Neuron (in vitro differentiated cells): Measurements from ENCODE around the gene PEX16.
"Not testable (repeated sequence)": the region's sequence is repeated elsewhere in the genome, so short reads cannot be mapped to it uniquely, and the experiment has no call there.

Experiments used
- H2AFZ ChIP-seq: one replicate; pipeline ENCODE4 v1.6.1; 2013; ENCODE audit warnings: low read depth, mild to moderate bottlenecking, inconsistent platforms, low read length, moderate library complexity
- H3K27me3 ChIP-seq: one replicate; pipeline ENCODE4 v1.6.1; 2013; ENCODE audit warnings: low read length; ENCODE audit not compliant: insufficient read depth
- H3K36me3 ChIP-seq: one replicate; pipeline ENCODE4 v1.6.1; 2013; ENCODE audit warnings: low read length; ENCODE audit not compliant: insufficient read depth
- H3K4me1 ChIP-seq: one replicate; pipeline ENCODE4 v1.6.1; 2013; ENCODE audit warnings: low read length; ENCODE audit not compliant: insufficient read depth
- H3K4me3 ChIP-seq: 2 replicates; pipeline ENCODE4 v1.5.1; 2013; ENCODE audit warnings: mild to moderate bottlenecking, low read length, moderate library complexity
- H3K9me3 ChIP-seq: one replicate; pipeline ENCODE4 v1.6.1; 2013; ENCODE audit warnings: low read length

PEX16 gene

DNA sequence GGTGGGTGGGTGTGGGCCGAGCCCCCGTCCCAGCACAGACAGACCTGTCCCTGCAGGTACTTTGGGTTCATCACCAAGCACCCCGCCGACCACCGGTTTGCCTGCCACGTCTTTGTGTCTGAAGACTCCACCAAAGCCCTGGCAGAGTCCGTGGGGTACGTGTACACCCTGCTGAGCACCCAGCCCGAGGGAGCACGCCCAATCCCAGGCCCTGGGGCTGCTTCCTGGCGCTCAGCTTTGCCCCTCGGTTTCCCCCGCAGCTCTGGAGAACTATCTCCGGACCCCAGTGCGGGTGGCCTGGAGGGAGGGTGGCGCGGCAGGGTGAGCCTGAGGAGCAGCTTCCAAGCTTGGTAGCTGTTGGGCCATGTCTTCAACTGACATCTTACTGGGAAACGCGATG is 12.6 kb downstream of the PEX16 start:
- no peak overlapping the region for H3K4me3 ChIP-seq
- peaks cover 16% of the 10 kb centered on the region for H3K4me1 ChIP-seq
- H3K9me3 ChIP-seq = no peaks in the 10 kb centered on the region
- no peaks in the 10 kb centered on the region for H3K27me3 ChIP-seq
- peaks cover 29% of the 10 kb centered on the region for H3K36me3 ChIP-seq
- H2AFZ ChIP-seq = no peak overlapping the region

GRCh38 chr11:45904309-45904915 is 13.3 kb downstream of the PEX16 start:
- H2AFZ ChIP-seq = no peak overlapping the region
- no peak overlapping the region for H3K4me3 ChIP-seq
- no peaks in the 10 kb centered on the region for H3K9me3 ChIP-seq
- H3K27me3 ChIP-seq = no peaks in the 10 kb centered on the region
- H3K4me1 ChIP-seq = peaks cover 16% of the 10 kb centered on the region
- peaks cover 23% of the 10 kb centered on the region for H3K36me3 ChIP-seq

GRCh38 chr11:45902452-45903380 is 15.0 kb downstream of the PEX16 start:
- Histone ChIP-seq H2AFZ (no peak overlapping the region), H3K27me3 (no peaks in the 10 kb centered on the region), H3K4me1 (peaks cover 27% of the 10 kb centered on the region), H3K36me3 (peaks cover 23% of the 10 kb centered on the region), H3K9me3 (no peaks in the 10 kb centered on the region), H3K4me3 (no peak overlapping the region)

GRCh38 chr11:45901626-45902025 is 16.1 kb downstream of the PEX16 start:
- peaks cover 23% of the 10 kb centered on the region for H3K36me3 ChIP-seq
- peak overlapping the region; percentile 83 for H3K4me3 ChIP-seq
- H3K4me1 ChIP-seq = peaks cover 32% of the 10 kb centered on the region
- no peaks in the 10 kb centered on the region for H3K9me3 ChIP-seq
- no peak overlapping the region for H2AFZ ChIP-seq
- H3K27me3 ChIP-seq = no peaks in the 10 kb centered on the region

DNA sequence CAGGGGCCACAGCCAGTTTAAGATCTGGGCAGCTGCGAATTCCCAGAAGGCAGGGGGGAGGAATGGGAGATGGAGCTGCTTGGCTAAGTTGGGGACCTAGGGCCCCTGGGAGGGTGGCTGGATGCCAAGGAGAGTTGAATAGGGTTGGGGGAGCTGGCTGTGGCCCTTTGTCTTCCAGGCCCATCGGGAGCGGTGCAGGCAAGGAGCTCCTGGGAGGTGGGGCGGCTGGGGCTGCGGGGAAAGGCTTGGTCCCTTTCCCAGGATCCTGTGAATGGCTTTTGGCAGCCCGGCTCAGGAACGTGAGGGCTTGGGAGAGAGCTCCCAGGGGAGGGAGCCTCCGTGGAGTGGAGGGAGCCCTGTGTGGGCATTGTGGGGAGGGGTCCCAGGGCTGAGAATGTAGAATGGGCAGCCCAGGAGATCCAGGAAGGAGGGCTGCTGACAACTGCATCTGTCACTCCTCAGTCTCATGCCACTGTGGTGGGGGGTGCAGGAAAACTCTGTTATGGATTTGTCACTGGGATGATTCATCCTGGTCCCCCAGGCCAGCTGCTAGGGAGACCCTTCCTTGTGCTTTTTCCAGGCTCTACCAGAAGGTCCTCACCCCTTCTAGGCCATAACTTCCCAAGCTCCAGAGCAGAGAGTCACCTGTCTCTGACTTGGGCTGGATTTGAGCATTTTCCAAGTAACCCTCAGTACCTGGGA is 16.6 kb downstream of the PEX16 start:
- H3K4me1 ChIP-seq = peaks cover 37% of the 10 kb centered on the region
- H3K9me3 ChIP-seq = no peaks in the 10 kb centered on the region
- H2AFZ ChIP-seq = no peak overlapping the region
- H3K27me3 ChIP-seq = no peaks in the 10 kb centered on the region
- H3K4me3 ChIP-seq = peak overlapping the region; percentile 83
- peaks cover 23% of the 10 kb centered on the region for H3K36me3 ChIP-seq

- Histone ChIP-seq H3K4me3 (peak overlapping the region; percentile 83), H3K36me3 (peaks cover 23% of the 10 kb centered on the region), H3K4me1 (peaks cover 42% of the 10 kb centered on the region)
- H3K27me3 ChIP-seq, H3K9me3 ChIP-seq, H2AFZ ChIP-seq: not testable (repeated sequence)
These were observed 17.4 kb downstream of the PEX16 start for GRCh38 chr11:45900175-45900800.

- peaks cover 17% of the 10 kb centered on the region for H3K36me3 ChIP-seq
- H3K4me1 ChIP-seq = peaks cover 42% of the 10 kb centered on the region
- H3K27me3 ChIP-seq = no peaks in the 10 kb centered on the region
- H3K9me3 ChIP-seq = no peaks in the 10 kb centered on the region
- peak overlapping the region; percentile 83 for H3K4me3 ChIP-seq
- peak overlapping the region; percentile 37 for H2AFZ ChIP-seq
These were observed 18.1 kb downstream of the PEX16 start for GRCh38 chr11:45899448-45900174.

- peaks cover 42% of the 10 kb centered on the region for H3K4me1 ChIP-seq
- H3K9me3 ChIP-seq = no peaks in the 10 kb centered on the region
- H2AFZ ChIP-seq = no peak overlapping the region
- H3K36me3 ChIP-seq = peaks cover 12% of the 10 kb centered on the region
- no peaks in the 10 kb centered on the region for H3K27me3 ChIP-seq
- H3K4me3 ChIP-seq = peak overlapping the region; percentile 54
These were observed 18.6 kb downstream of the PEX16 start for GRCh38 chr11:45899086-45899447.

GRCh38 chr11:45897556-45897955 is 20.1 kb downstream of the PEX16 start:
- Histone ChIP-seq H3K4me3 (no peak overlapping the region), H3K9me3 (no peaks in the 10 kb centered on the region), H3K27me3 (no peaks in the 10 kb centered on the region), H2AFZ (no peak overlapping the region), H3K4me1 (peaks cover 54% of the 10 kb centered on the region), H3K36me3 (no peaks in the 10 kb centered on the region)

- Histone ChIP-seq H3K27me3 (no peaks in the 10 kb centered on the region), H3K9me3 (no peaks in the 10 kb centered on the region), H3K36me3 (no peaks in the 10 kb centered on the region), H3K4me1 (peaks cover 51% of the 10 kb centered on the region), H2AFZ (no peak overlapping the region), H3K4me3 (peak overlapping the region; percentile 29)
These were observed 21.2 kb downstream of the PEX16 start for GRCh38 chr11:45896422-45896984.

DNA sequence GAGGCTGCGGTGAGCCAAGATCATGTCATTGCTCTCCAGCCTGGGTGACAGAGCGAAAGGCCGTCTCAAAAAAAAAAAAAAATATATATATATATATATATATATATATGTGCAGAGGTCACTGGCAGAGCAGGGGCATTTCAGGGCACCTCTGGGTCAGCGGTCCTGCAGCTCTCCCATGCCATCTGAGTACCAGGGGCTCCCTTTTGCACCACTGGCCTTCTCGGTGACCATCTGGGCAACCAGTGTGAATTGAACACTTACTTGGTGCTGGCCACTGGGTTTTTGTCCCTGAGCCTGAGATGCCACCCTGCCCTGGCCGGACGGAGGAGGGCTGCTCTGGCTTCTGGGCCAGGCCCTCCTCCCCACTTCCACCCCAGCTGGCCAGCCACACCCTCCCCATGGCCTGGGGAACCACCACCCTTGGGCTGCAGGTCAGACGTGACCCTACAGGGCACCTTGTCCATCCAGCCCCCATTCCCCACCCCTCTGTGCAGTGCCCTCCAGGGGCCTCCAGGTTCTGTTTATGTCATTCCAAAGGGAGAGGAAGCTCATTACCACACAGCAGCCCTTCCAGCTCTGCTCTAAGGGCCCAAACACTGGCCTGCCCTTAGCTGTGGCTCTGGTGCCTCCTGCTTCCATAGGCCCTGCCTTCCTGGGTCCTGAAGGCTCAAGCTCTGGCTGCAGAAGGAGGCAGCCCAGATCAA is 22.0 kb downstream of the PEX16 start:
- Histone ChIP-seq H3K9me3 (no peaks in the 10 kb centered on the region), H3K27me3 (no peaks in the 10 kb centered on the region), H3K4me3 (peak overlapping the region; percentile 29), H2AFZ (no peak overlapping the region), H3K36me3 (no peaks in the 10 kb centered on the region), H3K4me1 (peaks cover 43% of the 10 kb centered on the region)
